Thoracic aorta (tissue), 2 donors: Measurements from ENCODE around the gene RPL36A. TPM values are rescaled to one million over a fixed set of nuclear protein-coding genes. Genes with fewer than 3 reads are reported as not detected.

ENCODE experiments used
- ATAC-seq: fragments of 150-250 bp; one replicate; pipeline ENCODE4 v1.8.0; 2017; ENCODE audit warnings: low read depth; ENCODE audit not compliant: insufficient number of reproducible peaks, low FRiP score
- DNase-seq: peaks from one replicate; pipeline ENCODE4 v3.0.0-alpha.2; 2020; ENCODE audit warnings: low spot score
- H3K27ac ChIP-seq, 2 donors: fragments of 200-600 bp; sonication (generic); 1 replicate in 1 of 2; 2 replicates in 1 of 2; pipeline ENCODE4 v1.5.1; 2016; ENCODE audit warnings: mild to moderate bottlenecking in 2 of 2, moderate library complexity in 2 of 2
- H3K27me3 ChIP-seq: fragments of 200-600 bp; sonication (generic); replicated peaks from 2 replicates; pipeline ENCODE4 v1.6.0; 2016; ENCODE audit warnings: mild to moderate bottlenecking; ENCODE audit not compliant: insufficient read depth
- H3K36me3 ChIP-seq: fragments of 200-600 bp; sonication (generic); one replicate; pipeline ENCODE4 v1.5.1; 2016
- H3K4me1 ChIP-seq, 2 donors: fragments of 200-600 bp; sonication (generic); 1 replicate in 1 of 2; 2 replicates in 1 of 2; pipeline versions ENCODE4 v1.5.1 to v1.6.0; 2016; ENCODE audit warnings: low read depth in 2 of 2, mild to moderate bottlenecking in 1 of 2; ENCODE audit not compliant: control insufficient read depth in 1 of 2
- H3K4me3 ChIP-seq: fragments of 200-600 bp; sonication (generic); 2 replicates; pipeline ENCODE4 v1.5.1; 2016; ENCODE audit warnings: mild to moderate bottlenecking
- H3K9me3 ChIP-seq: fragments of 200-600 bp; sonication (generic); 2 replicates; pipeline ENCODE4 v1.5.1; 2016
- total RNA-seq, 2 donors: library from RNA; depleted of rRNA; stranded (reverse); fragments of >200 nt; gene quantifications; one replicate each; pipeline versions ENCODE4 v1.1.0 to v1.2.3, GENCODE V29; 2016
- TF ChIP-seq, protein P1 (sequence below): fragments of 200-600 bp; sonication (generic); IDR thresholded peaks from one replicate; pipeline ENCODE4 v1.5.1; 2019; ENCODE audit warnings: antibody characterized with exemption

The RPL36A gene
- total RNA-seq, 2 donors from 2014 or later = 353 to 1,578 TPM

DNA sequence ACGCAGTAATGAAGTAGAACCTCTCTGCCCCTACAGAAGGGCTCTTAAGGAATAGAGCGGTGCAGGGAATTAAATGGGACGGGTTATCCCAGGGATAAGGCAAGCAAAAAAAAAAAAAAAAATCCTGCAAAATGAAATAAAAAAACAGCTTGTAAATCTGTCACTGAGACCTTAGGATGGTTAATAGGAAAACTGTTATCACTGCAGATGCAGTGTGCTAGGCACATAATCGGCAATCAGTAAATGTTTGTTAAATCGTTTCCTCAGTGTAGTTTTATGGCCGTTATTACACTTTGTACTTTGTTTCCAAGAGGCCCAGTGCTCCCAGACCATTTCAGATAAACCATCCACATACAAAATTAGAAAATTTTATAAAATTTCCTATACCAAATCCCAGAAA lies 18.2 kb downstream of the RPL36A start:
- H3K27ac ChIP-seq = peak overlapping the region; percentile 77 to 83
- peaks cover 5 to 12% of the 10 kb centered on the region in 2 donors for H3K4me1 ChIP-seq
- H3K27me3 ChIP-seq = no peaks in the 10 kb centered on the region

DNA sequence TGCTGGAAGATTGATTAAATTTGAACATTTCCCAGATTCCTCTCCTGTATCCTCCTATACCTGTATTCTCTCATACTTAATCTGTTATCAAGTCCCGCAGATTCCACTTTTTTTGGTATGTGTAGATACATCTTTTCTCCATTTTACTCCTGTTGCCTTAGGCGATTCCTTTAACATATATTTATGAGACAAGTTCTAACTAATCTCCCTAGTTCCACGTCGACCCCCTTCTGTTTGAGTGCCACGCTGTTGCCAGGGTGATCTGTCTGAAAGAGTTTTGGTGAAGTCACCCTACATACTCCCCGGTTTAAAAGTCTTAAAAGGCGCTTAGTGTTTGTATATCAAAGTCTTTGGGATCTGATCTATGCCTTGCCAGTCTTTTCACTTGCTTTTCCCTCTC lies 19.6 kb downstream of the RPL36A start:
- H3K36me3 ChIP-seq = peaks cover 5% of the 10 kb centered on the region
- H3K4me1 ChIP-seq = peaks cover 5 to 12% of the 10 kb centered on the region in 2 donors
- H3K27ac ChIP-seq = no peak overlapping the region
- H3K27me3 ChIP-seq = no peaks in the 10 kb centered on the region
- ATAC-seq = no peak
- no peaks in the 10 kb centered on the region for H3K9me3 ChIP-seq
- no peak overlapping the region for H3K4me3 ChIP-seq
- no peak for DNase-seq
- TF ChIP-seq, protein P1, sequence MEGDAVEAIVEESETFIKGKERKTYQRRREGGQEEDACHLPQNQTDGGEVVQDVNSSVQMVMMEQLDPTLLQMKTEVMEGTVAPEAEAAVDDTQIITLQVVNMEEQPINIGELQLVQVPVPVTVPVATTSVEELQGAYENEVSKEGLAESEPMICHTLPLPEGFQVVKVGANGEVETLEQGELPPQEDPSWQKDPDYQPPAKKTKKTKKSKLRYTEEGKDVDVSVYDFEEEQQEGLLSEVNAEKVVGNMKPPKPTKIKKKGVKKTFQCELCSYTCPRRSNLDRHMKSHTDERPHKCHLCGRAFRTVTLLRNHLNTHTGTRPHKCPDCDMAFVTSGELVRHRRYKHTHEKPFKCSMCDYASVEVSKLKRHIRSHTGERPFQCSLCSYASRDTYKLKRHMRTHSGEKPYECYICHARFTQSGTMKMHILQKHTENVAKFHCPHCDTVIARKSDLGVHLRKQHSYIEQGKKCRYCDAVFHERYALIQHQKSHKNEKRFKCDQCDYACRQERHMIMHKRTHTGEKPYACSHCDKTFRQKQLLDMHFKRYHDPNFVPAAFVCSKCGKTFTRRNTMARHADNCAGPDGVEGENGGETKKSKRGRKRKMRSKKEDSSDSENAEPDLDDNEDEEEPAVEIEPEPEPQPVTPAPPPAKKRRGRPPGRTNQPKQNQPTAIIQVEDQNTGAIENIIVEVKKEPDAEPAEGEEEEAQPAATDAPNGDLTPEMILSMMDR = no peak

More for the DNA sequence above, 18.2 kb downstream of the RPL36A start:
- no peaks in the 10 kb centered on the region for H3K9me3 ChIP-seq
- H3K36me3 ChIP-seq = peaks cover 5% of the 10 kb centered on the region
- ATAC-seq (no peak), DNase-seq (no peak)
- TF ChIP-seq, protein P1 = no peak
- H3K4me3 ChIP-seq = peak overlapping the region; percentile 83

DNA sequence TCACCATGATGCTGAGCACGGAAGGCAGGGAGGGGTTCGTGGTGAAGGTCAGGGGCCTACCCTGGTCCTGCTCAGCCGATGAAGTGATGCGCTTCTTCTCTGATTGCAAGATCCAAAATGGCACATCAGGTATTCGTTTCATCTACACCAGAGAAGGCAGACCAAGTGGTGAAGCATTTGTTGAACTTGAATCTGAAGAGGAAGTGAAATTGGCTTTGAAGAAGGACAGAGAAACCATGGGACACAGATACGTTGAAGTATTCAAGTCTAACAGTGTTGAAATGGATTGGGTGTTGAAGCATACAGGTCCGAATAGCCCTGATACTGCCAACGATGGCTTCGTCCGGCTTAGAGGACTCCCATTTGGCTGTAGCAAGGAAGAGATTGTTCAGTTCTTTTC lies 21.2 kb downstream of the RPL36A start:
- Histone ChIP-seq H3K4me1 (peaks cover 5 to 12% of the 10 kb centered on the region in 2 donors), H3K4me3 (no peak overlapping the region), H3K36me3 (peaks cover 5% of the 10 kb centered on the region), H3K27ac (no peak overlapping the region), H3K9me3 (no peaks in the 10 kb centered on the region), H3K27me3 (no peaks in the 10 kb centered on the region)
- TF ChIP-seq, protein P1 = no peak
- DNase-seq (no peak), ATAC-seq (no peak)

DNA sequence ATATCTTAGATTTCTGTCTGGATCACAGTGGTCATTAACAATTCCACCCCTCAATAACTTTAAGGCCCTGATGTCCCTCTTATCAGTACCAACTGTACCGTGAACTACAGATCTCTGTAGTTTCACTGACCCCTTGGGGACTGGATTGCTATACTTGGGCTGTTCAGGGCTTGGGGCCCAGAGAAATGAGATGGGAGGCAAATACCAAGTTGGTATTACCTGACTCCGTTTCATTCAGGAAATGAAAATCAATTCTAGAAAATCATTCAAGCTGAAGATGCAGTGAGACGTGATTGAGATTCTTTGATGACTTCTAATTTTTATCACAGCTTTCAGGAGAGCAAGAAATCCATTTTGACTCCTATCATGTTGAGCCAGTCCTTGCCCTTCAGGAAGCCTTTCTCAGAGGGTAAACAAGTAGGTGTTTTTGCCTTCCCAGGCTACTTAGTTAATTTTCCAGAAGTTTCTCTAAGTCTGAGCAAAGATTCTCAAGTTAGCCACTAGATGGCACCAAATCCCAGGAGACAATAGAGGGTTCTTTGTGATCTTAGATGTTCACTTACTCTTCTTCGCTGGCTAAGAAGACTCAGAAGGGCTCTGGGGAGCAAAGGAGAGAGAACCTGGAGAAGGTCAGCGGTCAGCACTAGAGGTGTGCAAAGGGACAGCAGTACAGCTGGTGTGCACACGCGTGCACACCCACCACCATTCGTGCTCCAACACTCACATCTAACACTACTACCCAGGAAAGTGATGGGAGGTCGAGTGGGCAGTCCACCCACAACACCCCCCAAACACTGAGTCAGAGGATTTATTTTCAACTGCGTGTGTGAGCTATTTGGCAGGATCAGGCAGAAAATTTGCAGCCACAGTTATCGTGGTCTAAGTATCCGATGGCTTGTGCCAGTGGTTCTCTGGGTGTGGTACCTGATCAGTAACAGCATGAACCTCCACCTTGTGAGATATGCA lies 24.7 kb downstream of the RPL36A start:
- no peak for ATAC-seq
- H3K4me3 ChIP-seq = no peak overlapping the region
- TF ChIP-seq, protein P1 = peak; percentile 63
- no peak for DNase-seq
- H3K36me3 ChIP-seq = peaks cover 5% of the 10 kb centered on the region
- H3K27ac ChIP-seq = peak overlapping the region; percentile 44 to 53
- no peaks in the 10 kb centered on the region for H3K27me3 ChIP-seq
- no peaks in the 10 kb centered on the region for H3K9me3 ChIP-seq
- peaks cover 0 to 16% of the 10 kb centered on the region in 2 donors for H3K4me1 ChIP-seq

DNA sequence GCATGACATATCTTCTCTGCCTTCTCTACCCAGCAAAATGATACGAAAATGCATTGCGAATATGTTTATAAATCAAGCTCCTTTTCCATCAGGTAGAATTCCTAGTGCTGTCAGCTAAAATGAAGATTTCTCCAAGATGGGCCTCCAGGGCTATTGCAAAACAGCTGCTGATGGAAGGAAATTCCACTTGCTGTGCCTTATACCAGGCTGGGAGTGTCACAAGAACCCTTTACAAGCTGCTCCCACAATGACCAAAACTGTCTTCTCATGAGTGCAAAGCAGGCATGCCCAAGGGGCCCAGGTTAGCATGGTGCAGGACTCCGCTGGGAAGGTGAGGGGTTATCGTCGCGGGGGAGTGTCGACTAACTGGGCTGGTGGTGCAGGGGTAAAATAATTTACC lies 25.9 kb downstream of the RPL36A start:
- Histone ChIP-seq H3K4me3 (no peak overlapping the region), H3K27me3 (no peaks in the 10 kb centered on the region), H3K36me3 (peaks cover 5% of the 10 kb centered on the region), H3K9me3 (no peaks in the 10 kb centered on the region), H3K27ac (no peak overlapping the region), H3K4me1 (peaks cover 0 to 11% of the 10 kb centered on the region in 2 donors)
- TF ChIP-seq, protein P1 = no peak
- DNase-seq (no peak), ATAC-seq (no peak)
